Natural killer cell (primary cell): ENCODE results near the gene CFAP77. TPM values are rescaled to one million over a fixed set of nuclear protein-coding genes. Genes with fewer than 3 reads are reported as not detected.

Source experiments
- ATAC-seq, 3 donors: fragments of 150-1000 bp in 2 of 3; fragments of 200-7000 bp in 1 of 3; cut with Tn5 transposase; 1 replicate in 1 of 3; 2 replicates in 2 of 3; pipeline ENCODE4 v1.10.0; 2021; ENCODE audit warnings: mild to moderate bottlenecking in 2 of 3, moderate library complexity in 2 of 3
- DNase-seq, 2 donors: peaks; one replicate each; pipeline versions ENCODE4 v3.0.0 to v3.0.0-alpha.2; 2013 to 2021; ENCODE audit warnings: mixed read lengths in 1 of 2
- H3K27ac ChIP-seq: one replicate; pipeline ENCODE4 v1.5.1; 2013; ENCODE audit warnings: mild to moderate bottlenecking, low read length
- H3K27me3 ChIP-seq: one replicate; pipeline ENCODE4 v1.6.1; 2013; ENCODE audit warnings: low read length; ENCODE audit not compliant: control insufficient read depth, insufficient read depth
- H3K36me3 ChIP-seq: one replicate; pipeline ENCODE4 v1.6.1; 2013; ENCODE audit warnings: low read length; ENCODE audit not compliant: control insufficient read depth, insufficient read depth
- H3K4me1 ChIP-seq: one replicate; pipeline ENCODE4 v1.6.1; 2013; ENCODE audit warnings: low read length; ENCODE audit not compliant: control insufficient read depth, insufficient read depth
- H3K4me3 ChIP-seq: one replicate; pipeline ENCODE4 v1.5.1; 2013; ENCODE audit warnings: low read length
- H3K9me3 ChIP-seq: one replicate; pipeline ENCODE4 v1.6.1; 2013; ENCODE audit warnings: low read length; ENCODE audit not compliant: control insufficient read depth, insufficient read depth
- H3K27ac Mint-ChIP-seq, 2 donors: one replicate each; pipeline ENCODE4 v1.8.0; 2022; ENCODE audit warnings: mild to moderate bottlenecking in 2 of 2, mixed read lengths in 2 of 2, moderate library complexity in 1 of 2
- H3K27me3 Mint-ChIP-seq, 2 donors: one replicate each; pipeline ENCODE4 v1.8.0; 2022; ENCODE audit warnings: low read depth in 2 of 2, mixed read lengths in 2 of 2
- H3K36me3 Mint-ChIP-seq: one replicate; pipeline ENCODE4 v1.8.0; 2022; ENCODE audit warnings: mixed read lengths
- H3K4me1 Mint-ChIP-seq, 2 donors: one replicate each; pipeline ENCODE4 v1.8.0; 2022; ENCODE audit warnings: mixed read lengths in 2 of 2
- H3K4me3 Mint-ChIP-seq: one replicate; pipeline ENCODE4 v1.8.0; 2022; ENCODE audit warnings: mild to moderate bottlenecking, moderate library complexity, mixed read lengths
- H3K9me3 Mint-ChIP-seq, 2 donors: one replicate each; pipeline ENCODE4 v1.8.0; 2022; ENCODE audit warnings: mixed read lengths in 2 of 2
- WGBS: methylation state at CpG from one replicate; pipeline ENCODE4 v1.1.7; 2013; ENCODE audit warnings: missing lambda C conversion rate; ENCODE audit not compliant: insufficient coverage; 5-methylcytosine and 5-hydroxymethylcytosine counted together
- intact Hi-C: fragments of 100-400 bp; cut with micrococcal nuclease; formaldehyde crosslinking; loops from one replicate; pipeline ENCODE4 v1.14.2; 2022
- total RNA-seq, 4 donors: library from RNA; stranded (reverse); fragments of 120-200 nt in 1 of 4; gene quantifications; one replicate each; pipeline versions ENCODE4 v1.2.3 to v1.2.4, GENCODE V29; 2013 to 2022
- TF ChIP-seq, protein P1 (sequence below): fragments of 200-600 bp; IDR thresholded peaks from one replicate; pipeline ENCODE4 v1.8.0; 2022; ENCODE audit warnings: antibody characterized with exemption

CFAP77 gene
- total RNA-seq, 3 donors from 2014 or later (not counting 1 experiment from before 2014, with no cell fraction given) = not detected

DNA sequence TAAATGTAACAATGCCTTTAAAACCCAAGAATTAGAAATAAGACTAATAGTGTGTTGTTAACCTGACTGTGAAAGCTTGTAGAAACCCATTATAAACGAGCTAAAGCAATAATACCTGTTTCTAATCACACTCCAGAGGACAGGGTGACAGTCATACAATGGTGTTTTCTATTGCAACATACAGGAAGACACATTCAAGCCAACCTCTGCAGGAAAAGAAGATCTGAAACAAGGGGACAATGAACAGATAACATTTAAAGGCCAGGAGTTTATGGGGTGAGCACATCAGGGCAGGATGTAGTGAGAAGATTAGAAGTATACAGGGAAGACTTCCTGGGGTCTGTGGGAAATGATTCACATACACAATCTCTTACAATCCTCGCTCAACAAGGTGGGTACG is 186.2 kb downstream of the CFAP77 start:
- peaks cover 13% of the 10 kb centered on the region for H3K27me3 ChIP-seq
- TF ChIP-seq, protein P1, sequence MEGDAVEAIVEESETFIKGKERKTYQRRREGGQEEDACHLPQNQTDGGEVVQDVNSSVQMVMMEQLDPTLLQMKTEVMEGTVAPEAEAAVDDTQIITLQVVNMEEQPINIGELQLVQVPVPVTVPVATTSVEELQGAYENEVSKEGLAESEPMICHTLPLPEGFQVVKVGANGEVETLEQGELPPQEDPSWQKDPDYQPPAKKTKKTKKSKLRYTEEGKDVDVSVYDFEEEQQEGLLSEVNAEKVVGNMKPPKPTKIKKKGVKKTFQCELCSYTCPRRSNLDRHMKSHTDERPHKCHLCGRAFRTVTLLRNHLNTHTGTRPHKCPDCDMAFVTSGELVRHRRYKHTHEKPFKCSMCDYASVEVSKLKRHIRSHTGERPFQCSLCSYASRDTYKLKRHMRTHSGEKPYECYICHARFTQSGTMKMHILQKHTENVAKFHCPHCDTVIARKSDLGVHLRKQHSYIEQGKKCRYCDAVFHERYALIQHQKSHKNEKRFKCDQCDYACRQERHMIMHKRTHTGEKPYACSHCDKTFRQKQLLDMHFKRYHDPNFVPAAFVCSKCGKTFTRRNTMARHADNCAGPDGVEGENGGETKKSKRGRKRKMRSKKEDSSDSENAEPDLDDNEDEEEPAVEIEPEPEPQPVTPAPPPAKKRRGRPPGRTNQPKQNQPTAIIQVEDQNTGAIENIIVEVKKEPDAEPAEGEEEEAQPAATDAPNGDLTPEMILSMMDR = no peak
- WGBS = 71% methylated on average over 3 of the region's 3 CpGs
- Mint-ChIP-seq H3K27ac (no peak overlapping the region), H3K4me1 (peaks cover 0 to 1% of the 10 kb centered on the region in 2 donors), H3K9me3 (no peaks in the 10 kb centered on the region), H3K36me3 (no peaks in the 10 kb centered on the region), H3K27me3 (peaks cover 16% of the 10 kb centered on the region in 2 donors), H3K4me3 (no peak overlapping the region)
- H3K36me3 ChIP-seq = peaks cover 5% of the 10 kb centered on the region
- no peaks in the 10 kb centered on the region for H3K4me1 ChIP-seq
- no peaks in the 10 kb centered on the region for H3K9me3 ChIP-seq
- no peak overlapping the region for H3K4me3 ChIP-seq
- intact Hi-C loops = no loop called here
- ATAC-seq = no peak
- H3K27ac ChIP-seq = no peak overlapping the region
- DNase-seq = no peak

DNA sequence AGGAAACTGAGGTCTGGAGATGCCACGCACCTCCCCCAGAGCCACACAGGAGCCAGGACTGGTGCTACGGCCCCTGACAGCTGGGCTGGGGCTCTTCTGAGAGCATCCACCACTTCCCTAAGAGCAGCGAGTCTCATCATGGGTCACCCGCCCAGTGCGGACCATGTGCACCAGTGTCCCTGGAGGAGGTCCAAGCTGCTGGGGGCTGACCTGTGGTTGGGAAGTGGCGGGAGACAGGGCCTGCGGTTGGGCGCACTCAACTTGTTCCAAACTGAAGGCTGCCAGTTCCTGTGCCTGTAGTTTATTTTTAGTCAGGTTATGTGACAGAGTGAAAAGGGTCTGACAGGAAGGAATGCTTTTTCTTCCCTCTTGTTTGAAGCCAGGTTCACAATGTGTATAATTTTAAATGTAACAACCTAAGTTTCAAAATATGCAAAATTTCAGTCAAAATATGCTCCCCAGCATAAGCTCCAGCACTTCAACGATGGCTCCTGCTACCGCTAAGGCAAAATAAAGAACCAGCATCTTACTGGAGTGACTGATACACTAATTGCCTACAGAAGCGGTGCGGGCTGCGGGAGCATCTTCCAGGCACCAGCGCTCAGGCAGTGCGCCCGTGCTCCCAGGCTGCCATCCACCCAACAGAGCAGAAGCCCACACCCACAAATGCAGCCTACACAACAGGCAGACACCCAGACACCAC is 187.2 kb downstream of the CFAP77 start:
- H3K27ac Mint-ChIP-seq = no peak overlapping the region
- TF ChIP-seq, protein P1 = no peak
- no peaks in the 10 kb centered on the region for H3K36me3 Mint-ChIP-seq
- peaks cover 6 to 7% of the 10 kb centered on the region in 2 donors for H3K27me3 Mint-ChIP-seq
- ATAC-seq (no peak), DNase-seq (no peak)
- Histone ChIP-seq H3K27me3 (peaks cover 3% of the 10 kb centered on the region), H3K4me1 (no peaks in the 10 kb centered on the region), H3K4me3 (no peak overlapping the region), H3K27ac (no peak overlapping the region), H3K36me3 (peaks cover 5% of the 10 kb centered on the region), H3K9me3 (no peaks in the 10 kb centered on the region)
- H3K4me3 Mint-ChIP-seq = no peak overlapping the region
- H3K4me1 Mint-ChIP-seq = no peaks in the 10 kb centered on the region
- H3K9me3 Mint-ChIP-seq = no peaks in the 10 kb centered on the region
- 84% methylated on average over 16 of the region's 16 CpGs for WGBS
- intact Hi-C loops = no loop called here

DNA sequence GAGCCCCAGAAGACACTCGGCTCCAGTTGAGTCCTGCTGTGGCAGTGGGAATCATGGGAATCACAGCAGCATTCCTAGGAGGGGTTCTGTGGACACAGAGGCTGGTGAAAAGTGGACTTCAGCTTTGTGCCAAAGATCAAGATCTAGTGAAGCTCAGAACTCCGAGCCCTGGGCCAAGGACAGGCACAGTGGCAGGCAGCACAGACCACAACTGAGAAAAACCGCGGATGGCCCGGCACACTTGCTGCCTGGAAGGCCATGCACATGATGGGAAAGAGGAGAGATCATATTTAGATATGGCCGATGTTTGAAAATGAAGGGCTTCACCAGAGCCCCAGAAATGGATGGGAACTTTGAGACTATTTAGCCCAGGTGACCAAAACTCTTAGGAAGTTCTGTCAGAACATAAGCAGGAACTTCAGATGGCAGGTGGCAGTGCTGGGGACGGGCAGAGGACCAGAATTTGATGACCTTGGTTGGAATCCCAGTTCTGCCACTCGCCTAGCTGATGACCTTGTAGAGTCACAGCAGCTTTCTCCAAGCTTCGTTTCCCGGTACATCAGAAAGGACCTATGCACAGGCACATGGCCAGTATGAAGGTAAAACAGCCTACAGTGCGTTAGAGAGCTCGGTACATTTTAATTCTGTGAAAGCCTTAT is 190.4 kb downstream of the CFAP77 start:
- Mint-ChIP-seq H3K4me1 (no peaks in the 10 kb centered on the region), H3K27me3 (no peaks in the 10 kb centered on the region), H3K4me3 (no peak overlapping the region), H3K9me3 (no peaks in the 10 kb centered on the region), H3K27ac (no peak overlapping the region), H3K36me3 (no peaks in the 10 kb centered on the region)
- TF ChIP-seq, protein P1 = no peak
- 96% methylated on average over 12 of the region's 12 CpGs for WGBS
- intact Hi-C loops = no loop called here
- Histone ChIP-seq H3K4me3 (no peak overlapping the region), H3K9me3 (no peaks in the 10 kb centered on the region), H3K4me1 (no peaks in the 10 kb centered on the region), H3K36me3 (peaks cover 3% of the 10 kb centered on the region), H3K27ac (no peak overlapping the region), H3K27me3 (no peaks in the 10 kb centered on the region)
- ATAC-seq (no peak), DNase-seq (no peak)
